NT2/D1 (cell line): ENCODE results near the gene HSP90AA1.

ENCODE experiments used
- DNase-seq: peaks from one replicate; pipeline ENCODE4 v3.0.0-alpha.2; 2011; ENCODE audit warnings: low read depth, low spot score
- H3K27me3 ChIP-seq: 2 replicates; pipeline ENCODE4 v1.6.0; 2011; ENCODE audit warnings: mild to moderate bottlenecking; ENCODE audit not compliant: insufficient read length, insufficient read depth
- H3K36me3 ChIP-seq: 2 replicates; pipeline ENCODE4 v1.6.1; 2011; ENCODE audit warnings: mild to moderate bottlenecking, low read length, mixed read lengths; ENCODE audit not compliant: insufficient read depth, insufficient read length
- H3K4me1 ChIP-seq: 2 replicates; pipeline ENCODE4 v1.5.1; 2011; ENCODE audit not compliant: insufficient read depth, insufficient read length
- H3K4me3 ChIP-seq: 2 replicates; pipeline ENCODE4 v1.5.1; 2011; ENCODE audit warnings: low read depth; ENCODE audit not compliant: insufficient read length
- H3K9ac ChIP-seq: 2 replicates; pipeline ENCODE4 v1.6.0; 2011; ENCODE audit warnings: low read depth; ENCODE audit not compliant: insufficient read length
- H3K9me3 ChIP-seq: 2 replicates; pipeline ENCODE4 v1.5.1; 2011; ENCODE audit warnings: mild to moderate bottlenecking, low read length; ENCODE audit not compliant: insufficient read depth
- SUZ12 ChIP-seq: IDR thresholded peaks from 2 replicates; pipeline ENCODE4 v1.6.1; 2011; ENCODE audit not compliant: insufficient read length, insufficient read depth; ENCODE audit errors: extremely low read depth
- YY1 ChIP-seq: IDR thresholded peaks from 2 replicates; pipeline ENCODE4 v1.6.1; 2011; ENCODE audit not compliant: insufficient read length, insufficient read depth
- ZNF274 ChIP-seq: IDR thresholded peaks from 2 replicates; pipeline ENCODE4 v1.6.1; 2011; ENCODE audit warnings: mild to moderate bottlenecking, low read depth, low read length

The HSP90AA1 gene

GRCh38 chr14:102063808-102064429 is 22.9 kb downstream of the HSP90AA1 start:
- H3K4me3 ChIP-seq, result no peak overlapping the region
- no peaks in the 10 kb centered on the region for H3K9me3 ChIP-seq

DNA sequence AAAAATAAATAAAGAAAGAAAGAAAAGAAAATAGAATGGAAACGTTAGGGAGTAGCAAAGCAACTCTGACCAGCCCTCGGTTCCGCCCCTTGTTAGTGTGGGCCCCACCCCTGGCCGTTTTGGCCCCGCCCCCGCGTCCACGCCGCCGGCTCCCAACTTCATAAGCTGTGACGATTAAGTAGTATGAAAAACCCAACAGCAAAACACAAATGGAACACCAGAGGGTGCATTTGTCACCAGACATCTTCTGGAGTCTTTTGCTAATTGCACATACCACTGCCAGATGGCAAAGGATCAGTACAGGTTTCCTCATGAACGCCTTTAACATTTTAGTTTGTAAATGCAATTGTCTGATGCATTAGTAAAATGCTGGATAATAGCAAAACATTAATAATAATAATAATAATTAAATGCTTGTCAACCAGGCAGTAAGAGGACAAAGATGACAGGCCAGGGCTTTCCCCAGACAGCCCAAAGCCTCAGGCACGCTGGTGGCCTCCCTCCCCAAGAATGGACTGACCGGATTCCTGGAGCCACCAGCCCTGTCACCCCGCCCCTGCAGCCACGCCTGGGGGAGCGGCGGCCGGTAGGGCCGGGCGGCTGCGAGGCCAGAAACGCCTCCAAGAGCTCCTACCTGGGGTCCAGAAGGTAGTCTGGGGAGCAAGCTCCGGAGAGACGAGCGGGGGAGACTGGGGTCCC is 23.6 kb downstream of the HSP90AA1 start:
- Histone ChIP-seq H3K27me3 (no peaks in the 10 kb centered on the region), H3K4me3 (no peak overlapping the region), H3K9me3 (no peaks in the 10 kb centered on the region), H3K9ac (no peak overlapping the region), H3K36me3 (no peaks in the 10 kb centered on the region), H3K4me1 (peaks cover 4% of the 10 kb centered on the region)
- no peak for DNase-seq
- TF ChIP-seq ZNF274 (no peak), YY1 (no peak), SUZ12 (no peak)

More at GRCh38 chr14:102063808-102064429, 22.9 kb downstream of the HSP90AA1 start:
- H3K9ac ChIP-seq, result no peak overlapping the region
- H3K27me3 ChIP-seq, result no peaks in the 10 kb centered on the region
- peaks cover 4% of the 10 kb centered on the region for H3K4me1 ChIP-seq
- H3K36me3 ChIP-seq, result no peaks in the 10 kb centered on the region
- TF ChIP-seq YY1 (no peak), ZNF274 (no peak), SUZ12 (no peak)
- no peak for DNase-seq

GRCh38 chr14:102058961-102059360 is 27.9 kb downstream of the HSP90AA1 start:
- Histone ChIP-seq H3K4me1 (peaks cover 20% of the 10 kb centered on the region), H3K4me3 (no peak overlapping the region), H3K36me3 (peaks cover 16% of the 10 kb centered on the region), H3K9me3 (no peaks in the 10 kb centered on the region), H3K9ac (no peak overlapping the region), H3K27me3 (no peaks in the 10 kb centered on the region)
- DNase-seq, result no peak
- no peak for TF ChIP-seq ZNF274
- no peak for TF ChIP-seq SUZ12

DNA sequence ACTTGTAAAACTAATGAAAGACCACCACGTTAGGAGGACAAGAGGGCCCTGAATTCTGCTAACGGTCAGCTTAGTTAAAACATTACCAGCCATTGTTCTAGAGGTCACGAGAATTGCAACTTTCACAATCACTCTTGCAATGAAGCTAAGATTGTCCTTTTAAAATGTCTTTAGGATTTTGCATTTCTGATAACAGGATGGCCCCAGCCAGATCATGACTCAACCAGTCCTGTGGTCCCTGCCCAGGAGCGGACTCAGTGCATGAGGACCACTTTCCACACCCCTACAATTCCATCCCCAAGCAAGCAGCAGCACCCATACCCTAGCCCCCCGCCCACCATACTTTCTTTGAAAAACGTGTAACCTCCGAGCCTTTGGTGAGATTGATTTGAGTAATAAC is 28.7 kb downstream of the HSP90AA1 start:
- peak; percentile 23 for DNase-seq
- Histone ChIP-seq H3K27me3 (no peaks in the 10 kb centered on the region), H3K9me3 (no peaks in the 10 kb centered on the region), H3K4me3 (no peak overlapping the region), H3K9ac (no peak overlapping the region), H3K36me3 (peaks cover 20% of the 10 kb centered on the region), H3K4me1 (peaks cover 16% of the 10 kb centered on the region)
- TF ChIP-seq ZNF274, result no peak
- TF ChIP-seq YY1, result no peak
- no peak for TF ChIP-seq SUZ12

GRCh38 chr14:102057480-102058114 is 29.2 kb downstream of the HSP90AA1 start:
- Histone ChIP-seq H3K36me3 (peaks cover 23% of the 10 kb centered on the region), H3K4me3 (no peak overlapping the region), H3K4me1 (peaks cover 16% of the 10 kb centered on the region), H3K27me3 (no peaks in the 10 kb centered on the region), H3K9ac (no peak overlapping the region), H3K9me3 (no peaks in the 10 kb centered on the region)
- DNase-seq, result no peak
- TF ChIP-seq SUZ12 (no peak), YY1 (no peak), ZNF274 (no peak)

DNA sequence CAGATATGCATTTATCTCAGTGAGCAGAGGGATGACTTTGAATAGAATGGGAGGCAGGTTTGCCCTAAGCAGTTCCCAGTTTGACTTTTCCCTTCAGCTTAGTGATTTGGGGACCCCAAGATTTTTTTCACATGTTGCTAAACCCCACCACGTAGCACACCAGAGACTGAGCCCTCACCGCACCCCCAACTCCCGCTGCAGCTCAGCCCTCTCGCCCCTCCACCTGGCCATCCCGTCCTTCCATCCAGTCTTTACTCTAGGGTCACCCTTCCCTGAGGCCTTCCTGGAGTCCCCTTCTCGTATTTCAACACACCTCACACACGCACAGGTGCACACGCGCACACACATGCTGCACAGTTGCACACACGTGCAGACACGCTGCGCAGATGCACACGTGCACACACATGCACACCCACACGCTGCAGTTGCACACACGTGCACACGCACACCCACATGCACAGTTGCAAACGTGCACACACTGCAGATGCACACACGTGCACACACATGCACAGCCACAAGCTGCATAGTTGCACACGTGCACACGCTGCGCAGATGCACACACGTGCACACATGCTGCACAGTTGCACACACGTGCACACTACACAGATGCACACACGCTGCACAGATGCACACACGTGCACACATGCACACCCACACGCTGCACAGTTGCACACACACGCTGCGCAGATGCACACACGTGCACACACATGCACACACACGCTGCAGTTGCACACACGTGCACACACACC is 30.0 kb downstream of the HSP90AA1 start:
- no peaks in the 10 kb centered on the region for H3K9me3 ChIP-seq
- H3K36me3 ChIP-seq, result peaks cover 30% of the 10 kb centered on the region
- no peak for DNase-seq
- TF ChIP-seq ZNF274 (no peak), SUZ12 (no peak), YY1 (no peak)
- H3K27me3 ChIP-seq, result no peaks in the 10 kb centered on the region
- H3K9ac ChIP-seq, result no peak overlapping the region
- no peak overlapping the region for H3K4me3 ChIP-seq
- peaks cover 16% of the 10 kb centered on the region for H3K4me1 ChIP-seq

DNA sequence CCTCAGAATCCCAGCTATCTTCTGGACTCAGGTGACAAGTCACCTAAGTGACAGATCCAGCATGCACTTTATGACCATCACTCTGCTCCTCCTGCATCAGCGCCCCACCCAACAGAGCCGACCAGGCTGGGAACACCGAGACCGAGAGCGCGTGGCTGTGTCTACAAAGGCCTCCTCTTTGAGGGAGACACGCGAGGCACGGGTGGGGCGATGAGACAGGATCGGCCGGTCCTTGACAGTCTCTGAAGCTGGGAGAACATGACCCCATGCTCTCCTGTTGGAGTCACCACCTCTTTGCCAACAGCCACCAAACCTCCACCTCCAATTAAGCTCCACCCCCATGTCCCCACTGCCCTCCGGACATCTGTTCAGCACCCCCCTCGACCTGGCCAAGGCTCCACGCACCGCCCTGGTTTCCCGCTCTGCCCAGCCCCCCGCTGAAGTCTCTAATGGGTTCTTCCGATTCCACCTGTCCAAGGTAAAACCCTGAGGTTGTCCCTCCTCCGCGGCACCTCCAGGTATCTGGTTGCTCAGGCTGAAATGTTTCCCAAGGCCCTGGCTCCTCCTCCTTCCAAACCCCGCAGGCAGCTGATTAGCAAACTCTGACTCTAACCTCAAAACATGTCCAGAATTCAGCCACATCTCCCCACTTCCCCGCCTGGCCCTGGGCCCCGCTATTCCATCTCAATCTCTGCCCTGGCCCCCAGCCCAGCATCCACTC is 31.5 kb downstream of the HSP90AA1 start:
- peaks cover 16% of the 10 kb centered on the region for H3K4me1 ChIP-seq
- no peak for TF ChIP-seq YY1
- no peak for TF ChIP-seq SUZ12
- TF ChIP-seq ZNF274, result no peak
- no peaks in the 10 kb centered on the region for H3K27me3 ChIP-seq
- H3K4me3 ChIP-seq, result no peak overlapping the region
- H3K36me3 ChIP-seq, result peaks cover 43% of the 10 kb centered on the region
- H3K9me3 ChIP-seq, result no peaks in the 10 kb centered on the region
- H3K9ac ChIP-seq, result no peak overlapping the region
- no peak for DNase-seq
